ENCODE measurements around the gene GPRIN3.

Gene GPRIN3

DNA sequence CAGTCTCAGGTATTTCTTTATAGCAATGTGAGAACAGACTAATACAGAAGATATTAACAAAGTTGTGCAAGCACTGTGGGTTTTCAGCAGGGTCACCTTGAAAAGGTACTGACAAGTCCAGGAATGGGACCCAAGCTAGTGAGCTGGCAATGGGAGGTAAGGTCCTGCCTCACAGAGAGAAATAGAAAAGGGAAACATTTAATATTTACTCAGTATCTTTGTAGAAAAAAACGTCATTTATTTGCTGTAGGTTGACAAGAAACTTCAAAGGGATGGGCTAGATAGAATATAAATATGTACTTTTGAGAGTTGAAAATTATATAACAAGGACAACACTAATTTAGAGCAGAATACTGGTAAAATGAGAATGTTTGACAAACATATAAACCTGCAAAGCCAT, 89.0 kb downstream of the GPRIN3 start:
- TF ChIP-seq, protein P1, sequence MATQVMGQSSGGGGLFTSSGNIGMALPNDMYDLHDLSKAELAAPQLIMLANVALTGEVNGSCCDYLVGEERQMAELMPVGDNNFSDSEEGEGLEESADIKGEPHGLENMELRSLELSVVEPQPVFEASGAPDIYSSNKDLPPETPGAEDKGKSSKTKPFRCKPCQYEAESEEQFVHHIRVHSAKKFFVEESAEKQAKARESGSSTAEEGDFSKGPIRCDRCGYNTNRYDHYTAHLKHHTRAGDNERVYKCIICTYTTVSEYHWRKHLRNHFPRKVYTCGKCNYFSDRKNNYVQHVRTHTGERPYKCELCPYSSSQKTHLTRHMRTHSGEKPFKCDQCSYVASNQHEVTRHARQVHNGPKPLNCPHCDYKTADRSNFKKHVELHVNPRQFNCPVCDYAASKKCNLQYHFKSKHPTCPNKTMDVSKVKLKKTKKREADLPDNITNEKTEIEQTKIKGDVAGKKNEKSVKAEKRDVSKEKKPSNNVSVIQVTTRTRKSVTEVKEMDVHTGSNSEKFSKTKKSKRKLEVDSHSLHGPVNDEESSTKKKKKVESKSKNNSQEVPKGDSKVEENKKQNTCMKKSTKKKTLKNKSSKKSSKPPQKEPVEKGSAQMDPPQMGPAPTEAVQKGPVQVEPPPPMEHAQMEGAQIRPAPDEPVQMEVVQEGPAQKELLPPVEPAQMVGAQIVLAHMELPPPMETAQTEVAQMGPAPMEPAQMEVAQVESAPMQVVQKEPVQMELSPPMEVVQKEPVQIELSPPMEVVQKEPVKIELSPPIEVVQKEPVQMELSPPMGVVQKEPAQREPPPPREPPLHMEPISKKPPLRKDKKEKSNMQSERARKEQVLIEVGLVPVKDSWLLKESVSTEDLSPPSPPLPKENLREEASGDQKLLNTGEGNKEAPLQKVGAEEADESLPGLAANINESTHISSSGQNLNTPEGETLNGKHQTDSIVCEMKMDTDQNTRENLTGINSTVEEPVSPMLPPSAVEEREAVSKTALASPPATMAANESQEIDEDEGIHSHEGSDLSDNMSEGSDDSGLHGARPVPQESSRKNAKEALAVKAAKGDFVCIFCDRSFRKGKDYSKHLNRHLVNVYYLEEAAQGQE (IDR thresholded peaks at IDR 0.05; ENCODE audit: low read depth), result no peak
- TF ChIP-seq TCF12 (IDR thresholded peaks at IDR 0.05; ENCODE audit: low read depth) (no peak), TAF1 (IDR thresholded peaks at IDR 0.05; ENCODE audit: low read depth) (no peak), NFIC (IDR thresholded peaks at IDR 0.05) (no peak), RAD21 (IDR thresholded peaks at IDR 0.05; ENCODE audit: low read depth) (no peak), ZBTB7A (IDR thresholded peaks at IDR 0.05; ENCODE audit: low read depth) (no peak), FOXM1 (IDR thresholded peaks at IDR 0.05; ENCODE audit: borderline replicate concordance, low read depth) (no peak), TEAD4 (IDR thresholded peaks at IDR 0.05) (no peak), CEBPB (IDR thresholded peaks at IDR 0.05) (no peak)

DNA sequence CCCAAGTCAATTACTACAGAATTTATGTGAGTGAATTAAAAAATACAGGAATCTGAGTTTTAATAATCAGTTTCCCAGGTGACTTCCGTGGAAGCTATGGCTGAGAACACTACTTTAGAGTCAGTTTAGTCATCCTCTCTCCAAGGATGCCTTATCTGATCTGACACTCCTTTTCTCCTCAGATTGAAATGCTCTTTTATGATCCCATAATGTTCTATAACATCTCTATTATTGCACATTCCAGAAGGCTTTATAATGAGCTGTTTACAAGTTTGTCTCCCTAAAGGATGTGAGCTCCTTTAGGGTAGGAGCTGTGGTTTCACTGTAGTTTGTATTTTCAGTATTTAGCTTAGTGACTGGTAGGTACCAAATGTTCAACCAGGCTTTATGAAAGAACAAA, 90.0 kb downstream of the GPRIN3 start:
- TF ChIP-seq, protein P2, sequence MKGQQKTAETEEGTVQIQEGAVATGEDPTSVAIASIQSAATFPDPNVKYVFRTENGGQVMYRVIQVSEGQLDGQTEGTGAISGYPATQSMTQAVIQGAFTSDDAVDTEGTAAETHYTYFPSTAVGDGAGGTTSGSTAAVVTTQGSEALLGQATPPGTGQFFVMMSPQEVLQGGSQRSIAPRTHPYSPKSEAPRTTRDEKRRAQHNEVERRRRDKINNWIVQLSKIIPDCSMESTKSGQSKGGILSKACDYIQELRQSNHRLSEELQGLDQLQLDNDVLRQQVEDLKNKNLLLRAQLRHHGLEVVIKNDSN (IDR thresholded peaks at IDR 0.05), result no peak
- TF ChIP-seq CEBPB (IDR thresholded peaks at IDR 0.05), result no peak

DNA sequence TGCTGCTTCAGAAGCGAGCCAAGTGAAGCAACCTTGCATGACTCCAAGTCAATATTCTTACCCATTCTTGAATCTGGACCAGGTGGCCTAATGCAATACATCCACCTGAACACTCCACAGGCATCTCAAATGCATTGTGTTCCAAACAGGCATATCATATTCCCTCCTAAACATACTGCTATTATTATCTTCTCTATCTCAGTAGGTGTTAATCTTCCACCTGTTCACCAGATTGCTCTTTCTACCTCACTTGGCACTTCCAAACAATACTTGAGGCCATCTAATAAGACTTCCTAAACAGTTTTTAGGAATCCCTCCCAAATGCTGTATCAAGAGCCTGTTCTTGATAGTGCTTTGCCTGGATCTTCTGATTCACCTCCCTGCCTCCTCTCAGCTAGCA, 90.7 kb downstream of the GPRIN3 start:
- TF ChIP-seq, protein P1 (IDR thresholded peaks at IDR 0.05; ENCODE audit: low read depth), result no peak
- TF ChIP-seq TAF1 (IDR thresholded peaks at IDR 0.05; ENCODE audit: low read depth) (no peak), CEBPB (IDR thresholded peaks at IDR 0.05) (no peak), ZBTB7A (IDR thresholded peaks at IDR 0.05; ENCODE audit: low read depth) (no peak), RAD21 (IDR thresholded peaks at IDR 0.05; ENCODE audit: low read depth) (no peak), NFIC (IDR thresholded peaks at IDR 0.05) (no peak)
- TF ChIP-seq, protein P3, sequence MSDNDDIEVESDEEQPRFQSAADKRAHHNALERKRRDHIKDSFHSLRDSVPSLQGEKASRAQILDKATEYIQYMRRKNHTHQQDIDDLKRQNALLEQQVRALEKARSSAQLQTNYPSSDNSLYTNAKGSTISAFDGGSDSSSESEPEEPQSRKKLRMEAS (IDR thresholded peaks at IDR 0.05), result no peak

DNA sequence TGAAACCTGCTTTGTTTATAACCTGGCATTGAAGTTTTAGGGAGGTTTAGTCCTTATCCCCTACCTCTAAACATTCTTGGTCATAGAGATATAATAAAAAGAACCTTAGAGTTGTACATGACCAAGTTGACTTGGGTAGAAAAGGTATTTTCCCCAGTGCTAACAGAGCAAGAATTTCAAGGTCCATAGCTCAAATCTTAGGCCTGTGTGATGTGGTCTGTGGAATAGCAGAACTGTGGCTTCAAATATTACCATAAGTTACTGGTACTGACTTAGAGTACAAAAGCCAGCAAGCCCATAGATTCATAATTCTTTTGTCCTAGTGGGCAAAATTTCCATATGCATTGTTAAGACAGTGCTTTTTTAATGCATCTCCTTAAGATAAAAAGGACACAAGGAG, 91.2 kb downstream of the GPRIN3 start:
- TF ChIP-seq, protein P1 (IDR thresholded peaks at IDR 0.05; ENCODE audit: low read depth), result no peak
- no peak for TF ChIP-seq EP300 (IDR thresholded peaks at IDR 0.05; ENCODE audit: borderline replicate concordance)
- TF ChIP-seq TAF1 (IDR thresholded peaks at IDR 0.05; ENCODE audit: low read depth), result no peak
- no peak for TF ChIP-seq NFIC (IDR thresholded peaks at IDR 0.05)
- no peak for TF ChIP-seq RAD21 (IDR thresholded peaks at IDR 0.05; ENCODE audit: low read depth)
- TF ChIP-seq TCF12 (IDR thresholded peaks at IDR 0.05; ENCODE audit: low read depth), result no peak
- TF ChIP-seq CEBPB (IDR thresholded peaks at IDR 0.05), result no peak
- no peak for TF ChIP-seq CREB1 (IDR thresholded peaks at IDR 0.05; ENCODE audit: low read depth)
- TF ChIP-seq, protein P3 (IDR thresholded peaks at IDR 0.05), result no peak
- TF ChIP-seq, protein P2 (IDR thresholded peaks at IDR 0.05), result no peak
- TF ChIP-seq YY1 (IDR thresholded peaks at IDR 0.05; ENCODE audit: low read depth), result no peak
- TF ChIP-seq ZBTB7A (IDR thresholded peaks at IDR 0.05; ENCODE audit: low read depth), result no peak
- no peak for TF ChIP-seq EGR1 (IDR thresholded peaks at IDR 0.05)
- no peak for TF ChIP-seq FOXM1 (IDR thresholded peaks at IDR 0.05; ENCODE audit: borderline replicate concordance, low read depth)
- no peak for TF ChIP-seq TEAD4 (IDR thresholded peaks at IDR 0.05)

DNA sequence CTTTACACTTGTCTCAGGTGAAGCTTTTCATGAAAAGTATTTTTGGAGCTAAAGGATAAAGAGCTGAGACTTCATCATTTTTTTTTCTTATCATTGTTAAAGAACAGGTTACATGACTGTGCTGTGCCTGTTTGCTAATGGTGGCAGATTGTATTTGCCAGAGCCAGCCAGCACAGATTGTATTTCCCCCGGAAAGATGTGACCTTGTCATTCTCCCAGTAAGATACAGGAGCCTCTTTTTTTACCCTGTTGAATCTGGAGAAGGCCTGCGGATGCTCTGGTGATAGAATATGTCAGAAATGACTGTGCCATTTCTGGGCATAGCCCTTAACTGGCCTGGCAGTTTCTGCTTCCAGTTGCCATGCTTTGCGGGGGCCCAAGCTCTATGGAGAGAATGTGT, 91.9 kb downstream of the GPRIN3 start:
- no peak for TF ChIP-seq RAD21 (IDR thresholded peaks at IDR 0.05; ENCODE audit: low read depth)
- TF ChIP-seq TEAD4 (IDR thresholded peaks at IDR 0.05), result no peak
- TF ChIP-seq ZBTB7A (IDR thresholded peaks at IDR 0.05; ENCODE audit: low read depth), result no peak
- TF ChIP-seq, protein P3 (IDR thresholded peaks at IDR 0.05), result no peak
- TF ChIP-seq FOXM1 (IDR thresholded peaks at IDR 0.05; ENCODE audit: borderline replicate concordance, low read depth), result no peak
- TF ChIP-seq TCF12 (IDR thresholded peaks at IDR 0.05; ENCODE audit: low read depth), result no peak
- no peak for TF ChIP-seq EGR1 (IDR thresholded peaks at IDR 0.05)
- TF ChIP-seq CREB1 (IDR thresholded peaks at IDR 0.05; ENCODE audit: low read depth), result no peak
- TF ChIP-seq, protein P1 (IDR thresholded peaks at IDR 0.05; ENCODE audit: low read depth), result no peak
- no peak for TF ChIP-seq CEBPB (IDR thresholded peaks at IDR 0.05)
- TF ChIP-seq NFIC (IDR thresholded peaks at IDR 0.05), result no peak
- TF ChIP-seq, protein P2 (IDR thresholded peaks at IDR 0.05), result no peak
- no peak for TF ChIP-seq YY1 (IDR thresholded peaks at IDR 0.05; ENCODE audit: low read depth)
- no peak for TF ChIP-seq EP300 (IDR thresholded peaks at IDR 0.05; ENCODE audit: borderline replicate concordance)
- TF ChIP-seq TAF1 (IDR thresholded peaks at IDR 0.05; ENCODE audit: low read depth), result no peak

All from Ishikawa (cell line).